GM21528 (cell line): Measurements from ENCODE around the gene SLC2A9.

Experiments used
- ATAC-seq: cut with Tn5 transposase; IDR thresholded peaks from one replicate; pipeline ENCODE4 v1.9.1; 2021; ENCODE audit warnings: mild to moderate bottlenecking, moderate library complexity; ENCODE audit not compliant: unreplicated experiment, low FRiP score

The SLC2A9 gene

GRCh38 chr4:9899306-9900055 is 121.8 kb downstream of the SLC2A9 start:
- ATAC-seq, result no peak

GRCh38 chr4:9898596-9899305 is 122.5 kb downstream of the SLC2A9 start:
- ATAC-seq, result no peak

GRCh38 chr4:9895333-9895705 is 126.0 kb downstream of the SLC2A9 start:
- ATAC-seq, result no peak

GRCh38 chr4:9894644-9895332 is 126.5 kb downstream of the SLC2A9 start:
- no peak for ATAC-seq

- ATAC-seq, result no peak
These were observed 127.8 kb downstream of the SLC2A9 start for GRCh38 chr4:9893329-9894108.

- no peak for ATAC-seq
These were observed 129.6 kb downstream of the SLC2A9 start for GRCh38 chr4:9891740-9892139.

GRCh38 chr4:9891056-9891455 is 130.2 kb downstream of the SLC2A9 start:
- no peak for ATAC-seq

- ATAC-seq, result no peak
These were observed 132.0 kb downstream of the SLC2A9 start for GRCh38 chr4:9889306-9889705.

- no peak for ATAC-seq
These were observed 135.3 kb downstream of the SLC2A9 start for GRCh38 chr4:9885958-9886357.

- ATAC-seq, result no peak
These were observed 140.7 kb downstream of the SLC2A9 start for GRCh38 chr4:9880406-9881197.

GRCh38 chr4:9877123-9877522 is 144.2 kb downstream of the SLC2A9 start:
- ATAC-seq, result no peak

- no peak for ATAC-seq
These were observed 145.8 kb downstream of the SLC2A9 start for GRCh38 chr4:9875516-9875915.

- ATAC-seq, result no peak
These were observed 146.9 kb downstream of the SLC2A9 start for GRCh38 chr4:9874385-9874784.

- ATAC-seq, result no peak
These were observed 151.0 kb downstream of the SLC2A9 start for GRCh38 chr4:9870165-9870790.

- no peak for ATAC-seq
These were observed 153.4 kb downstream of the SLC2A9 start for GRCh38 chr4:9867751-9868425.

- no peak for ATAC-seq
These were observed 154.4 kb downstream of the SLC2A9 start for GRCh38 chr4:9866931-9867330.

GRCh38 chr4:9861561-9861960 is 159.7 kb downstream of the SLC2A9 start:
- no peak for ATAC-seq

GRCh38 chr4:9859810-9860209 is 161.5 kb downstream of the SLC2A9 start:
- no peak for ATAC-seq

GRCh38 chr4:9849538-9849920 is 171.8 kb downstream of the SLC2A9 start:
- no peak for ATAC-seq
